ENCODE results near the gene TIMP4. TPM values are rescaled to one million over a fixed set of nuclear protein-coding genes. Genes with fewer than 3 reads are reported as not detected.

The TIMP4 gene
- total RNA-seq, 1 experiment from 2014 or later = not detected

DNA sequence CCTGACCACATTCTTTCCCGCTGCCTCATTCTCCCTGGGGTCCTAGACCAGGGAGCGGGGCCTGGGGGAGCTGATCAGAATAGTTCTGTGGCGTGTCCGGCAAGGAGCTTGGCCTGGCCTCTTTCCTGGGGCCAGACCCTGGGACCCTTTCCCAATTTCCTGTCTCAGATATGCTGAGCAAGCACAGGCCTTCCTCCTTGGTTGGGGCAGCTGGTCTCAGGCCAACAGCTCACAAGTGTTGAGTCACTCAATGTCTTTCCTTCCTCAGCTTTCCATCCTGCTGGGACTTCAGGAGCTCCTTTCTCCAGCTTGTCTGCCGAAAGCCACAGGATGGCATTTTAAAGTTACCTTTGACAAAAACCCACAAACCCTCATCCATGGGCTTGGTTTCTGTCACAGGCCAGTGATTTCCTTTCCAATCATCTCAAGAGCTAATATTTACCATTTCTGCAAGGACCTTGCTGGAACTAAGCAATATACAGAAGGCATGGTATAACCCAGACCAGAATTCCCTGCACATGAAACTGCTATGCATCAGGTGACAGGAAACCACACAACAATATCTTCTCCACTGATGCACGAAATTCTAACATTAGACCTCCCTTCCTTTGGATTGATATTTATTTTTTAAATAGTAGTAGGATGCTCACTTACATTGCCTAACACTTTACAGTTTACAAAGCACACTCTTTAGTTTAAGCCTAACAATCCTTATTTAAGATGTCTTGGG is 19.5 kb upstream of the TIMP4 start:
- DNase-seq = no peak
- Histone ChIP-seq H3K9me3 (replicated peaks) (no peaks in the 10 kb centered on the region), H3K4me3 (no peak overlapping the region), H3K36me3 (no peaks in the 10 kb centered on the region), H3K27ac (no peak overlapping the region), H3K4me1 (peaks cover 6% of the 10 kb centered on the region; the same call in 1 of the 2 replicates), H3K27me3 (no peaks in the 10 kb centered on the region)

DNA sequence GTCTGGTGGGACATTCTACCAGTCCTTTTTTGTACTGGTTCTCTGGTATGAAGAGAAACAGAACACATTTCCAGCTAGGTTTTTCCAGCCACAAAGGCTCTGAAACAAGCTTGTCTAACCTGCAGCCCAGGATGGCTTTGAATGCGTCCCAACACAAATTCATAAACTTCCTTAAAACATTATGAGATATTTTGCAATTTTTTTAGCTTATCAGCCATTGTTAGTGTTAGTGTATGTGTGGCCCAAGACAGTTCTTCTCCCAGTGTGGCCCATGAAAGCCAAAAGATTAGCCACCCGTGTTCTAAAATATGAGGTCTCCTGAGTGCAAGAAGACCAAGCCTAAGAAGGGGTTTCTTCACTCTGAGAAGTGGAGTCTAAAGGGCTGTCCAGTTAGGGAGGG is 18.4 kb upstream of the TIMP4 start:
- Histone ChIP-seq H3K9me3 (replicated peaks) (no peaks in the 10 kb centered on the region), H3K4me3 (no peak overlapping the region), H3K27ac (no peak overlapping the region), H3K27me3 (no peaks in the 10 kb centered on the region), H3K36me3 (no peaks in the 10 kb centered on the region), H3K4me1 (peaks cover 6% of the 10 kb centered on the region; the same call in 1 of the 2 replicates)
- no peak for DNase-seq

DNA sequence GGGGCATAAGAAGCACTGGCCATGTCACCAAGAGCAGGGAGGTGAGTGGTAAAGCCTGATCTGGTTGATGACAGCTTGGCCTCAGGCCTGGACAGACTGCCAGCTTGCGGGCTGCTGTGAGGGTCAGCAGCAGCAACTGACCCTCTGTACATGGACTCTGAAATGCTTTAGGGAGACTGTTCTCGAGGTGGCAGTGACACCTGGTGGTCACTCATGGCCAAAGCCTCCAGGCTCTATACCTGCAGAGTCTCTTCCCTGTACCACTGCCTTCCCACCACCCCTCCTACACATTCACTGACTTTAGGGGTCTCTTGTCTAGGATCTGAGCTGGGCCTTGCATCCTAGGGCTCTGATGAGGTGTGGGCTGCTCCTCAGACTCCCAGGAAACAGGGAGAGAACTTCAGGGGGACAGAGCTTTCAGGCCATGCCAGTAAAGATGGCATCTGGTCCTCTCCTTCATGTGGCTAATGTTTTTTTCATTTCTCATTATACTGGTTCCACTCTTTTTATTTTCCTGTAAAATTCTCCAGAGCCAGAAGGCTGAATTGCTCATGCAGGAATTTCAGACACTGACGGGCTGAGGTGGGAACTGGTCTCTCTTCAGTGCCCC is 17.2 kb upstream of the TIMP4 start:
- H3K27ac ChIP-seq = no peak overlapping the region
- H3K27me3 ChIP-seq = no peaks in the 10 kb centered on the region
- DNase-seq = peak; percentile 25 to 66
- H3K9me3 ChIP-seq (replicated peaks) = no peaks in the 10 kb centered on the region
- no peaks in the 10 kb centered on the region for H3K36me3 ChIP-seq
- no peak overlapping the region for H3K4me3 ChIP-seq
- H3K4me1 ChIP-seq = peaks cover 6% of the 10 kb centered on the region; the same call in 1 of the 2 replicates

DNA sequence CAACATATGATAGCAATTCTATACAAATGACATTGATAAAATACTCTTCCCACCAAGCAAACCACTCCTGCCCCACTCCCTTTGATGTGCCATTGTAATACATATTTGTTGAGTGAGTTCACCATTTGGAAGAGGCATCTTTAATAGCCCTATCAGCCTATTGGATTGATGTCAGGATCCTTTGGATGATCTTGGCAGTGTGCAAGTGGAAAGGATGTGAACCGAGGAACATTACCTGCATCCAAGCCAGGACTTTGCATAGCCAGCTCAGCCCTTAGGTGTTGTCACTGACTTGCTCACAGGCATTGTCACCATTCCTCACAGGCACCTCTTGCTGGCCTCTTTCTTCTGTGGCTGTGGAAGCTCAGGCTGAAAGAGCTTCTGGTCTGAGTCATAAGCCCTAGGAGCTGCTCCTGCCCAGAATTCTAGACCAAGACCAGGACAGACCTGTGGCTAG is 16.5 kb upstream of the TIMP4 start:
- Histone ChIP-seq H3K36me3 (no peaks in the 10 kb centered on the region), H3K4me3 (no peak overlapping the region), H3K4me1 (peaks cover under 1% of the 10 kb centered on the region; the same call in 1 of the 2 replicates), H3K9me3 (replicated peaks) (no peaks in the 10 kb centered on the region), H3K27me3 (no peaks in the 10 kb centered on the region), H3K27ac (no peak overlapping the region)
- no peak for DNase-seq

DNA sequence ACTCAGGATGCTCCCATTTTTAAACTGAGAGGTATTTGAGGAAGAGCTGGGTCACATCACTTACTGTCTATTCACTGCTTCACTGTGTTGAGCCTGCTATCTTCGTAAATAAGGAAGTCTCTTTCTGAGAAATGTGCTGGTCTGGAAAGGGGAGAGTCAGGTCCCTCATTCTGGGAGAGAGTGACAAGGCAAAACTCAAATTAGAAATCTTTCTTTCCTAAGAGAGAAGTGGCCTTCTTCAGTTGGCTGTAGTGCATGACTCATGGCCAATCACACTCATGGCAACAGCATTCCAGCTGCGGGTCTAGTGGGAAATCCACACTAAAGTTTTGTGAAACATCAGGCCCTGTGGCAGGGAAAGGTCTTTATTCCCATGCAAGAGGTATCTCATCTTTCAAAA is 11.5 kb upstream of the TIMP4 start:
- Histone ChIP-seq H3K9me3 (replicated peaks) (no peaks in the 10 kb centered on the region), H3K27me3 (no peaks in the 10 kb centered on the region), H3K4me3 (no peak overlapping the region), H3K36me3 (no peaks in the 10 kb centered on the region), H3K4me1 (no peaks in the 10 kb centered on the region), H3K27ac (no peak overlapping the region)
- no peak for DNase-seq

DNA sequence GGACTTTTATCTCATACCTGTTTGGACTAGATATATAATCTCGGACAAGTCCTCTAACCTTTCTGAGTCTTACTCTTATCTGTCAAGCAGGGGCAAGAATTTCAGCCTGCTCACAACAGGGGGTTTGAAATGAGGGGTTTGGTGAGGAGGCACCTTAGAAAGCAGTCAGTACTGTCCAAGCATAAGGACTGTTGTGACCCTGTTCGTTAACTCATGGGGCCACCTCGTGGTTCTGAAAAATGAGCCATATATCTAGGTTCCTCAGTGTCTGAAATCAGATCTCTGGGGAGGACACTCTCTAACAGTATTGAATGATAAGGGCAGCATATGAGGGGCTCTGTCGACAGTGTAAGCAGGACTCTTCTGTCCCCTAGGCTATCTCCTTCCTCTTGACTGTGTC is 7.2 kb upstream of the TIMP4 start:
- H3K36me3 ChIP-seq = no peaks in the 10 kb centered on the region
- DNase-seq = no peak
- H3K9me3 ChIP-seq (replicated peaks) = no peaks in the 10 kb centered on the region
- H3K27me3 ChIP-seq = peaks cover 2% of the 10 kb centered on the region; the same call in 1 of the 2 replicates
- H3K4me1 ChIP-seq = no peaks in the 10 kb centered on the region
- no peak overlapping the region for H3K4me3 ChIP-seq
- no peak overlapping the region for H3K27ac ChIP-seq

DNA sequence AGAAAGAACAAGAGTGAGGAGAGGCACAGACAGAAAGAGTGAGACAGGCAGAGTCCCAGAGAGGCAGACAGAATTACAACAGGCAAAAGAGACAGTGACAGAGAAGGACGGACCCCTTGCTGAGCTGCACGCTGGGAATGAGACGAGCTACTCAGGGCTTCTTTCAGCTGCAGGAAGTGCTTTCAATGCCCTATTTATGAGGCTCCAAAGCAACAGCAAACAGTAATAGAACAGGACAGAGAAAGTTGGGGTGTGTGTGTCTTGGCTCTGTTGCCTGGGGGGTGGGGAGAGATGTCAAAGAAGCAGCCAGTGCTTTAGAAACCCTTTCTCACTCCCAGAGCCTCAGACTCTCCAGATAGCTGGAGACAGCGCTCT is 502 bp upstream of the TIMP4 start:
- no peaks in the 10 kb centered on the region for H3K4me1 ChIP-seq
- peaks cover 6% of the 10 kb centered on the region; the same call in 1 of the 2 replicates for H3K27me3 ChIP-seq
- DNase-seq = no peak
- no peaks in the 10 kb centered on the region for H3K9me3 ChIP-seq (replicated peaks)
- no peaks in the 10 kb centered on the region for H3K36me3 ChIP-seq
- no peak overlapping the region for H3K4me3 ChIP-seq
- no peak overlapping the region for H3K27ac ChIP-seq

DNA sequence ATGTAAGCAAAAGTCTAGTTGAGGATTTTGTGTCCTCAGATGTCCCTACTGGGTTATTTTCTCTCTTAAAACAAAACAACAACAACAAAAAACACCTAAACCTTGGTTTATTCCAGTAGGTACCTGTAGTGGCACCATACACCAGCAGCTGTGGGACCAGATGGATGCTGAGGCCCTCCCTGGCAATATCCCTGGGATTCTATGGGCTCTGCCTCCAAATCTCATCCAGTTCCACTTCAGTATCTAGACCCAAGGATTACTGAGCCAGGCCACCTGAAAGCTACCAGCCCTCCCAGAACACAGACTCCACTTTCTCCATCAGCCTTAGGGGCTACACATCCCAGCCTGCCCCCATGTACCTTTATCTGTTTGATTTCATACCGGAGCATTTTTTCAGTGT is 1.7 kb downstream of the TIMP4 start:
- Histone ChIP-seq H3K4me1 (no peaks in the 10 kb centered on the region), H3K9me3 (replicated peaks) (no peaks in the 10 kb centered on the region), H3K36me3 (no peaks in the 10 kb centered on the region), H3K27ac (no peak overlapping the region), H3K27me3 (peaks cover 11% of the 10 kb centered on the region; the same call in 1 of the 2 replicates), H3K4me3 (no peak overlapping the region)
- no peak for DNase-seq

DNA sequence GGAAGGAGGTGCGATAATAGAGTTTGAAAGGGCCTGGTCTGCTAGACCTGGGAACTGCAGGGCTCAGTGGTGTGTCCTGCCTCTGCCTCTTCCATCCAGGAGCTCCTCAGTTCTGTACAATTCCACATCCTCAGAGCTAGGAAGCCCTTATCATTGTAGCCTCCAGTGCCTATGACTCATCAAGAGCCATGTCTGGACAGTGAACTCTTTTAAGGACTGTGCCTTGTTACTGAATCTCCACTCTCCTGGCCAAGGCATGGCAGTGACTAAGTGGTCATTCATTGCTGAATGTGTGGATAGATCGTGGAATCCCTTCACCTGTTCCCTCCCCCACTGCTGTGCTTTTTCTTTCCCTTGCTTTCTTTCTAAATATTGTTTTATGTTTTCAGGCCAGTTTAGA is 2.9 kb downstream of the TIMP4 start:
- H3K27me3 ChIP-seq = peaks cover 9% of the 10 kb centered on the region; the same call in 1 of the 2 replicates
- H3K36me3 ChIP-seq = no peaks in the 10 kb centered on the region
- DNase-seq = no peak
- no peak overlapping the region for H3K4me3 ChIP-seq
- H3K27ac ChIP-seq = no peak overlapping the region
- H3K4me1 ChIP-seq = no peaks in the 10 kb centered on the region
- no peaks in the 10 kb centered on the region for H3K9me3 ChIP-seq (replicated peaks)

DNA sequence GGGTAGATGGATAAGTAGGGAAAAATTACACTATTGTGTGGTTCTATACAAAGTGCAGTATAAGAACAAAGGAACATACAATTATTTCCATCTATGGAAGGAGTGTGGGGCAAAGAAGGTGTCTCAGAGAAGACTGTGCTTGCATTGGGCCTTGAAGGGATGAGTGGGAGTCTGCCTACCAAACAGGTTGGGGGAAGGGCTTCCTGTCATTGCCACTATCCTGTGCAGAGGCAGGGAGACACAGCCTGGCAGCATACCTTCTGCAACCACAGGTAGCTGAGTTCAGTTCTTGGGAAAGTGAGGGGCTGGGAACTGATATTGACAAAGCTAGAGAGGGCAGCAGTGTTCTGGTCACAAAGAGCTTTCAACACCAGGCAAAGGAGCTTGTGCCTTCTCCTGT is 3.4 kb downstream of the TIMP4 start:
- no peaks in the 10 kb centered on the region for H3K4me1 ChIP-seq
- no peak overlapping the region for H3K27ac ChIP-seq
- no peaks in the 10 kb centered on the region for H3K9me3 ChIP-seq (replicated peaks)
- DNase-seq = no peak
- peaks cover 6% of the 10 kb centered on the region; the same call in 1 of the 2 replicates for H3K27me3 ChIP-seq
- no peaks in the 10 kb centered on the region for H3K36me3 ChIP-seq
- H3K4me3 ChIP-seq = no peak overlapping the region

DNA sequence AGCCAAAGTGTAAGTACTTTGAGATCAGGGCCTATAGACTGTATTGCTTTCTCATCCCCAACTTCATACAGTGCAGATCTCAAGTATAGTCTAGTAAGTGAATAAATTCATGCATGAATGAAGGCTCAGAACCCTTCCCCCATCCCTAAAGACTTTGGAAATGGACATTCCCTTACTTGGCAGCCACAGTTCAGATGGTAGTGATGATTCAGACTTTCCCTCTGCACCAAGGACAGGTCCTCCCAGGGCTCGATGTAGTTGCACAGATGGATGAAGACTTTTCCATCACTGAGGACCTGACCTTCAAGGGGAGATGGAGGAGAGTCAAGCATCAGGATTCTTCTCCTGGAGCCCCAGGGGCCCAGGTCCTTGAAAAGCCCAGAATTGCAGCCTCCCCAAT is 4.6 kb downstream of the TIMP4 start:
- Histone ChIP-seq H3K9me3 (replicated peaks) (no peaks in the 10 kb centered on the region), H3K27me3 (0 out of 2 replicates have a peak, but pooled peaks cover 6% of the 10 kb centered on the region), H3K4me3 (no peak overlapping the region), H3K27ac (no peak overlapping the region), H3K4me1 (no peaks in the 10 kb centered on the region), H3K36me3 (no peaks in the 10 kb centered on the region)
- DNase-seq = no peak

DNA sequence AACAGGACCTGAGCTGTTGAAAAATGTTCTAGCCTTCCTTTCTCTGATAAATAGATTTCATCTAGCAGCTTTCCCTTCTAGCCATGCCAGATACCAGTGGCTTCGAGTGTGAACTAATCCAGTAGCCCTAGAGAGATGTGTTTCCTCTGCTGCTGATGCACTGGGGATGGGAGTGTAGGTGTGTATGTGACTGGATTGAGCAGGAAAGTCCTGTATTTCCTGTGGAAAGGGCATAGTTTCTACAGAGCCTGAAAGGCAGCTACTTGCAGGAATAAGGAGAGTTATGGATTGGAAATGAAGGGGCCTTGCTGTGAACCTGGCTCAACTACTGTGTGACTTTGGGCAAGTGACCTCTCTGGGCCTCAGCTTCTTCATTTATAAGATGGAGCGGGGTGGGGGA is 8.6 kb downstream of the TIMP4 start:
- Histone ChIP-seq H3K36me3 (no peaks in the 10 kb centered on the region), H3K27ac (no peak overlapping the region), H3K4me3 (no peak overlapping the region), H3K4me1 (no peaks in the 10 kb centered on the region), H3K9me3 (replicated peaks) (no peaks in the 10 kb centered on the region), H3K27me3 (0 out of 2 replicates have a peak, but pooled peaks cover 6% of the 10 kb centered on the region)
- DNase-seq = no peak

DNA sequence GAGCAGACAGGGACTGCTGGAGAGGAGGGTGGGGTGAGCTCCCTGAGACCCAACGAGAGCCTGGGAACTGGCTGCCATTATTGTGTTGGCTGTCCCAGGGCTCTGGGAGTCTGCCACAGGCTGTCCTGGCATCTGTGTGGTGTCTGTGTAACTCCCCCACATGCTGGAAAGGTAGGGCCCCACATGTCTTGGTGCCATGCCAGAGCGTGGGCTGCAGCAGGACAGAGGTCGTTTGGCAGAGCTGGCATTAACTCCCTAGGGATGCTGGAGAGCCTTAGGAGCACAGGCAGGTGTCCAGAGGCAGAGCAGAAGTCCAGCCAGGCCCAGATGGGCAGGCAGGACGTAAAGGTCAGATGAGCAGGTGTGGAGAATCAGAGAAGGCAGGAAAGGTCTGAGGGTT is 9.7 kb downstream of the TIMP4 start:
- Histone ChIP-seq H3K4me1 (no peaks in the 10 kb centered on the region), H3K9me3 (replicated peaks) (no peaks in the 10 kb centered on the region), H3K27me3 (peaks cover 6% of the 10 kb centered on the region; the same call in 1 of the 2 replicates), H3K36me3 (no peaks in the 10 kb centered on the region), H3K27ac (no peak overlapping the region), H3K4me3 (no peak overlapping the region)
- no peak for DNase-seq

DNA sequence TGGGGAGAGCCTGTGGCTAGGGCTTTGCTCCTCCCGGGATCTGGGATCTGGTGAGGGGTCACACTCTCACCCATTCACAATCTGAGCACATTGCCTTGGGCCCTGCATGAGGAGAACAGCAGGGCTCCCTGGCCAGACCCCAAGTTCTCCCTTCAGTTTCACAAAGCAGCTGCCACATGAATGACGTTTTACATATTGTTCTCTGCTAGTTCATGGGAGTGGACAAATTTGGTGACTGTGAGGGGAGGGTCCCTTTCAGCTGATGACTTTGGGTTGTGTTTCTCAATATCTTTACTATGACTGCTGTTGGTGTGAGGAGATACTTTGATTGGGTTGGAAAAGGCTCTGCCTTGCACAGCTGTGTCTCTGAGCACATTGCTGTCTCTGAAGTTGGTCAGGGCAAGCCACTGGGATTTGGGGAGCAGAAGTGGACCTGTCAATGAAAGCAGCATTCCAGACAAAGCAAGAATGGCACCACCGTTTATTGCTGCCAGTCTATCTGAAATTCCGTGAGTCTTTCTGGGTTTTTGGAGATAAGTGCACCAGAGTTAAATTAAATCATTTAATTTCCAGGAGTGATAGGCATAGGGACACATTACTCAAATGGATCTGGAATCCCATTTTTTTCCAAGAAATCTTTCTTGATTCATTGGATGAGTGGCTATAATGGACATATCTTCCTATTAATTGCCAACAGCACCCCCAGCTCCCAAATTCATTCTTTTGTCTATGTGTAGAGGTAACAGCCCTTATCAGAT is 10.3 kb downstream of the TIMP4 start:
- no peaks in the 10 kb centered on the region for H3K9me3 ChIP-seq (replicated peaks)
- peaks cover 6% of the 10 kb centered on the region for H3K27me3 ChIP-seq
- DNase-seq = no peak
- H3K36me3 ChIP-seq = no peaks in the 10 kb centered on the region
- no peak overlapping the region for H3K4me3 ChIP-seq
- H3K4me1 ChIP-seq = no peaks in the 10 kb centered on the region
- no peak overlapping the region for H3K27ac ChIP-seq
